WI38 (cell line): ENCODE results near the gene ONECUT1.

Experiments used
- H3K4me3 ChIP-seq: 2 replicates; pipeline ENCODE4 v1.5.1; 2011; ENCODE audit warnings: low read depth, mild to moderate bottlenecking, control low read depth, low read length
- TF ChIP-seq, protein P1 (sequence below): IDR thresholded peaks from 2 replicates; pipeline ENCODE4 v1.5.1; 2012; ENCODE audit warnings: low read depth, mild to moderate bottlenecking, control low read depth, low read length

ONECUT1 gene

GRCh38 chr15:52772766-52773165 is 17.4 kb downstream of the ONECUT1 start:
- H3K4me3 ChIP-seq = no peak overlapping the region
- TF ChIP-seq, protein P1, sequence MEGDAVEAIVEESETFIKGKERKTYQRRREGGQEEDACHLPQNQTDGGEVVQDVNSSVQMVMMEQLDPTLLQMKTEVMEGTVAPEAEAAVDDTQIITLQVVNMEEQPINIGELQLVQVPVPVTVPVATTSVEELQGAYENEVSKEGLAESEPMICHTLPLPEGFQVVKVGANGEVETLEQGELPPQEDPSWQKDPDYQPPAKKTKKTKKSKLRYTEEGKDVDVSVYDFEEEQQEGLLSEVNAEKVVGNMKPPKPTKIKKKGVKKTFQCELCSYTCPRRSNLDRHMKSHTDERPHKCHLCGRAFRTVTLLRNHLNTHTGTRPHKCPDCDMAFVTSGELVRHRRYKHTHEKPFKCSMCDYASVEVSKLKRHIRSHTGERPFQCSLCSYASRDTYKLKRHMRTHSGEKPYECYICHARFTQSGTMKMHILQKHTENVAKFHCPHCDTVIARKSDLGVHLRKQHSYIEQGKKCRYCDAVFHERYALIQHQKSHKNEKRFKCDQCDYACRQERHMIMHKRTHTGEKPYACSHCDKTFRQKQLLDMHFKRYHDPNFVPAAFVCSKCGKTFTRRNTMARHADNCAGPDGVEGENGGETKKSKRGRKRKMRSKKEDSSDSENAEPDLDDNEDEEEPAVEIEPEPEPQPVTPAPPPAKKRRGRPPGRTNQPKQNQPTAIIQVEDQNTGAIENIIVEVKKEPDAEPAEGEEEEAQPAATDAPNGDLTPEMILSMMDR = no peak

- TF ChIP-seq, protein P1 = peak; percentile 8; the same call in 1 of the 2 replicates
- no peak overlapping the region for H3K4me3 ChIP-seq
Observed at GRCh38 chr15:52765785-52766184, 24.4 kb downstream of the ONECUT1 start.

GRCh38 chr15:52764731-52765130 is 25.4 kb downstream of the ONECUT1 start:
- no peak overlapping the region for H3K4me3 ChIP-seq
- TF ChIP-seq, protein P1 = no peak

DNA sequence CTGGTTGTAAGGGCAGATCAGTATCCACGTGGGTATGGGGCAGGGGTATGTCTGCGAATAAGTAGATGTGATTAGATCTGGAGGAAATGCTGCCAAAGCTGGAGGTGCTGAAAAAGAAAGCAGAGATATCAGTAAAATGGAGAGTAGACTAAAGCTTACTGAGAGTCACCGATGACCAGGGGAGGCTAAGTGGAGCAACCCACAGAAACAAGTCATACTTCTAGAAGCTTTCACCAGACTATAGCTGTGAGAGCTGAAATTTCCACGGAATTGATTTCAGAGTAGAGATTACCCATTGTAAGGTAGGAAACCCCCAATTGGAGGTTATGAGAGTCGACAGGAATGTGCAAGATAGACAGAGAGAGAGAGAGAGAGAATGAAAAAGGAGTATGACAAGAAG is 27.5 kb downstream of the ONECUT1 start:
- H3K4me3 ChIP-seq = no peak overlapping the region
- TF ChIP-seq, protein P1 = no peak

DNA sequence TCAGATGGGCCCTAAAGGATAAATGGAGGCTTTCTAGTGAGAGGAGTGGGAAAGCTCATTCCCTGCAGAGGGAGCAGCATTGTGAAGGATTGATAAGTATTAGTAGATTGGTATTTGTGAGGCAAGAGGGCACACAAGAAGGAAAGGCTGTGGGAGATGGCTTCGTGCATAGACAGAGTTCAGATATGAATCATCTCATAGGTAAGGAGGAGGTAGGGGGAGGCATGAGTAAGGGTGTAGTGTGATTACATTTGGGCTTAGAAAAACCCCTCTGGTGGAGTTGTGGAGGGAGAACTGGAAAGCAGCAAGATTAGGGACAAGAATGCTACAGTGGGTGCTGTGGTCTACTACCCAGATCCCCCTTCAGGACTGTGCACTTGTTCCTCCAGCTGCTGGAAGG is 29.6 kb downstream of the ONECUT1 start:
- TF ChIP-seq, protein P1 = no peak
- H3K4me3 ChIP-seq = no peak overlapping the region

GRCh38 chr15:52759969-52760368 is 30.2 kb downstream of the ONECUT1 start:
- TF ChIP-seq, protein P1 = peak; percentile 11; the same call in 1 of the 2 replicates
- H3K4me3 ChIP-seq = no peak overlapping the region

- TF ChIP-seq, protein P1 = no peak
- H3K4me3 ChIP-seq = no peak overlapping the region
Observed at GRCh38 chr15:52757496-52757895, 32.6 kb downstream of the ONECUT1 start.
